ENCODE results near the gene LILRB1. TPM values are rescaled to one million over a fixed set of nuclear protein-coding genes. Genes with fewer than 3 reads are reported as not detected.

Gene LILRB1
- total RNA-seq, 2 donors from 2014 or later = 7.9 to 10.0 TPM

DNA sequence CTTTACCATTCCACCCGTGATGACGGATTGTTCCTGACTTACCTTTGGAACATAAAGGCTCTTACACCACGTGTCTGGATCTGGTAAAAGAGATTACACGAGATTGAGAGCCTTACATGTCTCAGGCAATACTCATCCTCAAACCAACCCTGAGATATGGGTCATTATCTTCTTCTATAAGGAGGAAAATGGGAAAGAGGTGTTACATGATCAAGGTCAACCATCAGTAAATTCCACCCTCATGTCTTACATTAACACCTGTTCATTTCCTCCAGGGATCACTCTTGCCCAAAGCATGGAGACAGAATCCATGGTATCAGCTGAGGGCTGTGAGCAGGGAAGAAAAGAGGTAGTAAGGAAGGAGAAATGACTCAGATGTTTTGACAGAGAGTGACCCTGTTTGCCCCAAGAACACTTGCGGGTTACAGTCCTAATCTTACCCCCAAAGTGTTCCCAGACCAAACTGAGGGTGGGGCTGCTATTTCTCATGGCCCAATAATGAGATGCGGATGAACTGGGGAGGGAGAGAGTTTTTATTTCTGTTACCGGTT lies 52.1 kb downstream of the LILRB1 start:
- Histone ChIP-seq H3K36me3 (no peaks in the 10 kb centered on the region), H3K27me3 (replicated peaks; ENCODE audit: insufficient read depth) (no peaks in the 10 kb centered on the region), H3K9me3 (no peaks in the 10 kb centered on the region), H3K27ac (no peak overlapping the region), H3K4me1 (ENCODE audit: control insufficient read depth in 1 of 2, low read depth in 2 of 2) (no peaks in the 10 kb centered on the region), H3K4me3 (no peak overlapping the region)
- TF ChIP-seq, protein P1, sequence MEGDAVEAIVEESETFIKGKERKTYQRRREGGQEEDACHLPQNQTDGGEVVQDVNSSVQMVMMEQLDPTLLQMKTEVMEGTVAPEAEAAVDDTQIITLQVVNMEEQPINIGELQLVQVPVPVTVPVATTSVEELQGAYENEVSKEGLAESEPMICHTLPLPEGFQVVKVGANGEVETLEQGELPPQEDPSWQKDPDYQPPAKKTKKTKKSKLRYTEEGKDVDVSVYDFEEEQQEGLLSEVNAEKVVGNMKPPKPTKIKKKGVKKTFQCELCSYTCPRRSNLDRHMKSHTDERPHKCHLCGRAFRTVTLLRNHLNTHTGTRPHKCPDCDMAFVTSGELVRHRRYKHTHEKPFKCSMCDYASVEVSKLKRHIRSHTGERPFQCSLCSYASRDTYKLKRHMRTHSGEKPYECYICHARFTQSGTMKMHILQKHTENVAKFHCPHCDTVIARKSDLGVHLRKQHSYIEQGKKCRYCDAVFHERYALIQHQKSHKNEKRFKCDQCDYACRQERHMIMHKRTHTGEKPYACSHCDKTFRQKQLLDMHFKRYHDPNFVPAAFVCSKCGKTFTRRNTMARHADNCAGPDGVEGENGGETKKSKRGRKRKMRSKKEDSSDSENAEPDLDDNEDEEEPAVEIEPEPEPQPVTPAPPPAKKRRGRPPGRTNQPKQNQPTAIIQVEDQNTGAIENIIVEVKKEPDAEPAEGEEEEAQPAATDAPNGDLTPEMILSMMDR (IDR thresholded peaks at IDR 0.05) = no peak
- no peak for DNase-seq (ENCODE audit: low spot score)
- ATAC-seq (ENCODE audit: insufficient number of reproducible peaks, low FRiP score, low read depth) = no peak

DNA sequence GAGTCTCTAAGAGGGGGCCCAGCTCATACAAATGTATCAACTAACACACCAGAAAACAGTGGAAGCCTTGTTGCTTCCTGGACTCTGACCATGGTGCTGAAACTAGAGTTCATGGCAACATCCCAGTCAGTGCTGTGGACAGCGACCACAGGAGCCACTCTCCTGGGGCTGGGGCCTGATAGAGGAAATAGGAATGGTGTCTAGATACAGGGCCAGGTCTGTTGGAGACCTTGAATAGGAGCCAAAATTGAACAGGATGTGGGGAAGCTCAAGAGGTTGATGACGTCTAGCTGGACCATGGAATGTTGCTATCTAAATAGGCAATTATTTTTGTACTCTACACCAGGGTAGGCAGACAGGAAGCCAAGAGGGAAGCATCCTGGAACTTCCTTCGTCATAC lies 54.2 kb downstream of the LILRB1 start:
- Histone ChIP-seq H3K4me1 (ENCODE audit: control insufficient read depth in 1 of 2, low read depth in 2 of 2) (no peaks in the 10 kb centered on the region), H3K9me3 (no peaks in the 10 kb centered on the region), H3K27me3 (replicated peaks; ENCODE audit: insufficient read depth) (no peaks in the 10 kb centered on the region), H3K36me3 (no peaks in the 10 kb centered on the region), H3K4me3 (no peak overlapping the region), H3K27ac (no peak overlapping the region)
- no peak for ATAC-seq (ENCODE audit: insufficient number of reproducible peaks, low FRiP score, low read depth)
- no peak for DNase-seq (ENCODE audit: low spot score)
- TF ChIP-seq, protein P1 (IDR thresholded peaks at IDR 0.05) = no peak

Other genes with a start within 250 kb of the LILRB1 start
- gene TTYH1, start 215.0 kb upstream of the LILRB1 start, total RNA-seq = not detected
- 100 to 1,000 TPM; 282 to 305 TPM for gene LENG8, start 181.3 kb upstream of the LILRB1 start, total RNA-seq
- 10 to 100 TPM in 1 of 2 donors, 1 to 10 TPM in 1; 8.5 to 14.4 TPM for gene LENG9, start 166.7 kb upstream of the LILRB1 start, total RNA-seq
- 10 to 100 TPM; 41.2 to 55.9 TPM for gene CDC42EP5, start 157.2 kb upstream of the LILRB1 start, total RNA-seq
- gene LAIR2, start 127.7 kb upstream of the LILRB1 start, total RNA-seq = not detected
- gene LILRA2, start 56.7 kb upstream of the LILRB1 start, total RNA-seq = 1 to 10 TPM in 1 of 2 donors, under 1 TPM in 1; 0.68 to 3.1 TPM
- gene LILRA1, start 36.9 kb upstream of the LILRB1 start, total RNA-seq = 1 to 10 TPM; 2.7 to 3.0 TPM
- gene LILRB4, start 32.5 kb downstream of the LILRB1 start, total RNA-seq = 10 to 100 TPM in 1 of 2 donors, 1 to 10 TPM in 1; 8.5 to 22.5 TPM
- gene KIR3DL3, start 94.0 kb downstream of the LILRB1 start, total RNA-seq = not detected
- gene KIR2DL3, start 108.0 kb downstream of the LILRB1 start, total RNA-seq = not detected
- not detected for gene KIR2DL1, start 139.3 kb downstream of the LILRB1 start, total RNA-seq
- under 1 TPM in 1 of 2 donors, not detected in 1; 0.54 TPM for gene KIR2DL4, start 173.1 kb downstream of the LILRB1 start, total RNA-seq
- gene KIR3DL1, start 186.0 kb downstream of the LILRB1 start, total RNA-seq = not detected
- gene KIR2DS4, start 202.2 kb downstream of the LILRB1 start, total RNA-seq = not detected
- not detected for gene KIR3DL2, start 220.0 kb downstream of the LILRB1 start, total RNA-seq
- 1 to 10 TPM in 1 of 2 donors, under 1 TPM in 1; 0.68 to 7.1 TPM for gene FCAR, start 243.8 kb downstream of the LILRB1 start, total RNA-seq